ENCODE measurements around the gene NR2C2. TPM values are rescaled to one million over a fixed set of nuclear protein-coding genes. Genes with fewer than 3 reads are reported as not detected.
A peak's percentile ranks its signal among the peaks of the same experiment; 100 is the strongest.

The NR2C2 gene
- total RNA-seq: 56.0 and 58.8 TPM in 2 replicates
- long read RNA-seq, partial matches to known transcripts: 1 of 16 reads
- long read RNA-seq, other reads (novel, unspliced or antisense): 15 of 16 reads

- Mint-ChIP-seq H3K27me3 (no peaks in the 10 kb centered on the region), H3K27ac (peak within 1 kb of the TSS; percentile 100), H3K4me1 (ENCODE audit: low read depth) (peaks cover 46% of the 10 kb centered on the region), H3K36me3 (ENCODE audit: insufficient read depth) (peaks cover 11% of the 10 kb centered on the region), H3K4me3 (ENCODE audit: low read depth) (peak within 1 kb of the TSS; percentile 99), H3K9me3 (ENCODE audit: low read depth) (no peaks in the 10 kb centered on the region)
- peak; percentile 59 for DNase-seq (ENCODE audit: low spot score, unreplicated experiment)
- TF ChIP-seq CTCF (IDR thresholded peaks at IDR 0.05; ENCODE audit: unreplicated experiment): no peak
Measured at GRCh38 chr3:14947100-14947885, at the start of gene NR2C2. Gene NR2C2, plus strand, starts transcription at chr3:14947583. Its CDS starts 56,332 bp downstream, at chr3:15003915.

- Mint-ChIP-seq H3K27ac (no peak overlapping the region), H3K4me3 (ENCODE audit: low read depth) (no peak overlapping the region)
- no peak for DNase-seq (ENCODE audit: low spot score, unreplicated experiment)
Measured at GRCh38 chr3:14898929-14899328, 48.5 kb upstream of the NR2C2 start.

GRCh38 chr3:14899993-14900618 lies 47.3 kb upstream of the NR2C2 start:
- Mint-ChIP-seq H3K9me3 (ENCODE audit: low read depth) (peaks cover 3% of the 10 kb centered on the region), H3K36me3 (ENCODE audit: insufficient read depth) (peaks cover 2% of the 10 kb centered on the region), H3K4me1 (ENCODE audit: low read depth) (peaks cover 5% of the 10 kb centered on the region), H3K4me3 (ENCODE audit: low read depth) (no peak overlapping the region), H3K27me3 (peaks cover 33% of the 10 kb centered on the region), H3K27ac (no peak overlapping the region)
- TF ChIP-seq CTCF (IDR thresholded peaks at IDR 0.05; ENCODE audit: unreplicated experiment): no peak
- DNase-seq (ENCODE audit: low spot score, unreplicated experiment): no peak

More at GRCh38 chr3:14898929-14899328, 48.5 kb upstream of the NR2C2 start:
- Mint-ChIP-seq H3K27me3 (peaks cover 38% of the 10 kb centered on the region), H3K4me1 (ENCODE audit: low read depth) (peaks cover 5% of the 10 kb centered on the region), H3K9me3 (ENCODE audit: low read depth) (no peaks in the 10 kb centered on the region), H3K36me3 (ENCODE audit: insufficient read depth) (no peaks in the 10 kb centered on the region)
- TF ChIP-seq CTCF (IDR thresholded peaks at IDR 0.05; ENCODE audit: unreplicated experiment): no peak

- H3K4me1 Mint-ChIP-seq (ENCODE audit: low read depth): peaks cover 5% of the 10 kb centered on the region
- no peak overlapping the region for H3K27ac Mint-ChIP-seq
- no peak for TF ChIP-seq CTCF (IDR thresholded peaks at IDR 0.05; ENCODE audit: unreplicated experiment)
- H3K36me3 Mint-ChIP-seq (ENCODE audit: insufficient read depth): peaks cover 2% of the 10 kb centered on the region
- DNase-seq (ENCODE audit: low spot score, unreplicated experiment): no peak
- peaks cover 25% of the 10 kb centered on the region for H3K27me3 Mint-ChIP-seq
- no peak overlapping the region for H3K4me3 Mint-ChIP-seq (ENCODE audit: low read depth)
- peaks cover 9% of the 10 kb centered on the region for H3K9me3 Mint-ChIP-seq (ENCODE audit: low read depth)
Measured at GRCh38 chr3:14900881-14901873, 46.2 kb upstream of the NR2C2 start.

Data from progenitor cell of endocrine pancreas (in vitro differentiated cells).